ENCODE data around the gene MPST. TPM values are rescaled to one million over a fixed set of nuclear protein-coding genes. Genes with fewer than 3 reads are reported as not detected.
"Not testable (repeated sequence)": the region's sequence is repeated elsewhere in the genome, so short reads cannot be mapped to it uniquely, and the experiment has no call there.

Gene MPST
- total RNA-seq, 1 donor from 2014 or later, result 57.4 TPM

GRCh38 chr22:37060801-37061610, 41.5 kb downstream of the MPST start:
- DNase-seq, result no peak

- DNase-seq, result no peak
These were observed 42.3 kb downstream of the MPST start for GRCh38 chr22:37061611-37062375.

- DNase-seq, result no peak
These were observed 42.8 kb downstream of the MPST start for GRCh38 chr22:37062376-37062675.

- DNase-seq, result no peak
These were observed 43.3 kb downstream of the MPST start for GRCh38 chr22:37062702-37063381.

GRCh38 chr22:37063431-37064420, 44.2 kb downstream of the MPST start:
- peak; percentile 40 for DNase-seq

GRCh38 chr22:37064553-37064952, 45.0 kb downstream of the MPST start:
- no peak for DNase-seq

GRCh38 chr22:37065180-37065579, 45.6 kb downstream of the MPST start:
- DNase-seq, result no peak

GRCh38 chr22:37065961-37066360, 46.4 kb downstream of the MPST start:
- DNase-seq, result no peak

- DNase-seq, result no peak
These were observed 47.9 kb downstream of the MPST start for GRCh38 chr22:37067428-37067827.

GRCh38 chr22:37068859-37069258, 49.3 kb downstream of the MPST start:
- peak; percentile 32 for DNase-seq

GRCh38 chr22:37069319-37069718, 49.8 kb downstream of the MPST start:
- DNase-seq, result no peak

GRCh38 chr22:37069719-37070118, 50.2 kb downstream of the MPST start:
- no peak for DNase-seq

GRCh38 chr22:37070334-37070733, 50.8 kb downstream of the MPST start:
- no peak for DNase-seq

- DNase-seq, result no peak
These were observed 51.2 kb downstream of the MPST start for GRCh38 chr22:37070744-37071143.

GRCh38 chr22:37071850-37072592, 52.5 kb downstream of the MPST start:
- DNase-seq, result not testable (repeated sequence)

- no peak for DNase-seq
These were observed 53.1 kb downstream of the MPST start for GRCh38 chr22:37072673-37073072.

- no peak for DNase-seq
These were observed 55.0 kb downstream of the MPST start for GRCh38 chr22:37074537-37074936.

- DNase-seq, result no peak
These were observed 55.5 kb downstream of the MPST start for GRCh38 chr22:37075046-37075445.

GRCh38 chr22:37075822-37076433, 56.4 kb downstream of the MPST start:
- no peak for DNase-seq

- DNase-seq, result peak; percentile 64
These were observed 58.4 kb downstream of the MPST start for GRCh38 chr22:37077802-37078448.
